GM12865 (cell line): ENCODE data around the gene STK39.

Experiments
- DNase-seq: peaks from one replicate; pipeline ENCODE4 v3.0.0; 2010; ENCODE audit warnings: low read depth
- H3K4me3 ChIP-seq: 2 replicates; pipeline ENCODE4 v1.5.1; 2011; ENCODE audit warnings: mild to moderate bottlenecking, low read depth, low read length, control low read depth
- CTCF ChIP-seq: IDR thresholded peaks from 2 replicates; pipeline ENCODE4 v1.5.1; 2011; ENCODE audit warnings: low read length, control low read depth, low read depth, inconsistent platforms; ENCODE audit not compliant: insufficient read depth; ENCODE audit errors: missing control alignments

The STK39 gene

GRCh38 chr2:168145426-168146310 lies 101.7 kb downstream of the STK39 start:
- no peak overlapping the region for H3K4me3 ChIP-seq
- no peak for TF ChIP-seq CTCF
- no peak for DNase-seq

GRCh38 chr2:168145011-168145410 lies 102.4 kb downstream of the STK39 start:
- no peak for TF ChIP-seq CTCF
- H3K4me3 ChIP-seq, result no peak overlapping the region
- DNase-seq, result no peak

- TF ChIP-seq CTCF, result no peak
- no peak for DNase-seq
- H3K4me3 ChIP-seq, result no peak overlapping the region
Measured at GRCh38 chr2:168143813-168144212, 103.6 kb downstream of the STK39 start.

DNA sequence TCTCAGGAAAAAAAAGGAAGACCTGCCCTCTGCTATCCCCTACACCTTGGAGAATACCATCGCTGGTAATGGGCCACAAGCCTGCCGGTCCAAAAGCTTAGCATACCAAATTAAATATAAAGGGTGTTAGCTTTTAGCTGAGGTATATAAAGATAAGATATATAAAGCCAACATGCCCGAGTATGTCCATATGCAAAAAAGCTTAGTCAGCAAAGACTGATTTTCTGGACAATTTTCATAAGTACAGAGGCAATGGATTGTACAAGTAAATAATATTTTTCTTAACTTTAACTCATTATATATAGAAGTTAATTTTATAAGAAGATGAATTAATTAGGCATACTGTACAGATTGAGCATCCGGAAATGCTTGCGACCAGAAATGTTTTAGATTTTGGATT lies 106.5 kb downstream of the STK39 start:
- no peak overlapping the region for H3K4me3 ChIP-seq
- no peak for DNase-seq
- TF ChIP-seq CTCF, result no peak

DNA sequence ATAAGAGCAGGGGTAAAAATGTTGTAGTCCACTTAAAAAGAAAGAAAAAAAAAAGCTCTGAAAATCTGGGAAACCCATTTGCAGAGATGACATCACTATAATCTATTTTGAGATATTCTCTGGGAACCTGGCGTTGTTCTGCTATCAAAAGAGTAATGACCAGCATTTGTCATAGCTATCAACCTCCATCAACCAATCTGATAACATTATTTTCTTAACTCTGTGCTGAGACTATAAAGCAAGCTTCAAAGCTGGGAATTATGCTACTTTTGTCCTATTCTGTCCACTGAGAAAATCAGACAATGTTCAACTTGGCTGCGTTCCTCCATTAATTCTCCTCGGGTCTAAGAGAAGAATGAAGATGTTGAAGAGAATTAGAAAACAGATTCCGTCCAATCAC lies 107.5 kb downstream of the STK39 start:
- TF ChIP-seq CTCF, result no peak
- no peak for DNase-seq
- H3K4me3 ChIP-seq, result no peak overlapping the region

DNA sequence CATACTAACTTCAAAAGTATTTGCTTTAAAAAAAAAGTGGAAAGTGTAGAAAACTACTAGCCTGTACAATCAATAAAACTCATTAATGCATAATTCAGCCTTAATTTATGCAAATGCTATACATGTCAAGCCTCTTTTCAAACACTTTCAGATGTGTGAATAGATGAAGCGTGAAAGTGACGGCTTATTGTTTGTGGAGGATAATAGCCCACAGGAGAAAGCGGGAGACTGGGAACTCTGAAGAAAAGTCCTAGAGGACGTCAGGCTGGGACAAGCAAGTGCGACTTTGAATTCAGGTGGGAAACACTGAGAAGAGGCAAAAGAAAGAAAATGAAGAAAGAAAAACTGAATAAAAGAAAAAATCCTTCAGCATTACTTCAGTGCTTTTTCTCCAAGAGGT lies 108.5 kb downstream of the STK39 start:
- no peak for TF ChIP-seq CTCF
- H3K4me3 ChIP-seq, result no peak overlapping the region
- no peak for DNase-seq

- no peak for TF ChIP-seq CTCF
- H3K4me3 ChIP-seq, result no peak overlapping the region
- no peak for DNase-seq
Measured at GRCh38 chr2:168138374-168138773, 109.0 kb downstream of the STK39 start.
